PFSK-1 (cell line): ENCODE data around the gene FAM228B.

Source experiments
- FOXP2 ChIP-seq: optimal IDR thresholded peaks from 2 replicates; pipeline ENCODE3; 2011; ENCODE audit warnings: borderline replicate concordance, control low read depth, inconsistent platforms; ENCODE audit not compliant: insufficient read depth; ENCODE audit errors: extremely low read length, extremely low read depth
- POLR2AphosphoS5 ChIP-seq: IDR thresholded peaks from 2 replicates; pipeline ENCODE4 v1.6.1; 2012; ENCODE audit warnings: low read depth, mild to moderate bottlenecking, control low read depth, low read length, moderate library complexity
- REST ChIP-seq, 2 experiments: IDR thresholded peaks; 2 replicates each; pipeline versions ENCODE4 v1.6.1 to v1.8.0; 2011 to 2012; ENCODE audit warnings: low read depth in 2 of 2, low read length in 2 of 2, control low read depth in 1 of 2, inconsistent platforms in 1 of 2, mild to moderate bottlenecking in 1 of 2, moderate library complexity in 1 of 2; ENCODE audit not compliant: insufficient read depth in 1 of 2
- SIN3A ChIP-seq: IDR thresholded peaks from 2 replicates; pipeline ENCODE4 v1.6.1; 2012; ENCODE audit warnings: mild to moderate bottlenecking, low read length, moderate library complexity, borderline replicate concordance; ENCODE audit not compliant: insufficient read depth
- TAF1 ChIP-seq: IDR thresholded peaks from 2 replicates; pipeline ENCODE4 v1.6.1; 2012; ENCODE audit warnings: low read length, control low read depth, borderline replicate concordance; ENCODE audit not compliant: insufficient read depth

Gene FAM228B

GRCh38 chr2:24121066-24121465 is 2.2 kb upstream of the FAM228B start:
- TF ChIP-seq FOXP2 (no peak), SIN3A (no peak), POLR2AphosphoS5 (no peak), TAF1 (no peak), REST (IDR thresholded peaks at IDR 0.05; ENCODE audit: insufficient read depth in 1 of 2, low read depth in 2 of 2, low read length in 2 of 2) (no peak)

- no peak for TF ChIP-seq REST (IDR thresholded peaks at IDR 0.05; ENCODE audit: insufficient read depth in 1 of 2, low read depth in 2 of 2, low read length in 2 of 2)
- no peak for TF ChIP-seq SIN3A
- no peak for TF ChIP-seq POLR2AphosphoS5
- TF ChIP-seq FOXP2, result no peak
- no peak for TF ChIP-seq TAF1
Measured at GRCh38 chr2:24121469-24121868, 1.8 kb upstream of the FAM228B start.

- TF ChIP-seq TAF1 (no peak), REST (IDR thresholded peaks at IDR 0.05; ENCODE audit: insufficient read depth in 1 of 2, low read depth in 2 of 2, low read length in 2 of 2) (no peak), SIN3A (no peak), POLR2AphosphoS5 (no peak), FOXP2 (no peak)
Measured at GRCh38 chr2:24122366-24123194, 689 bp upstream of the FAM228B start.

- TF ChIP-seq POLR2AphosphoS5, result no peak
- no peak for TF ChIP-seq REST (IDR thresholded peaks at IDR 0.05; ENCODE audit: insufficient read depth in 1 of 2, low read depth in 2 of 2, low read length in 2 of 2)
- no peak for TF ChIP-seq SIN3A
- TF ChIP-seq TAF1, result no peak
Measured at GRCh38 chr2:24123922-24124580, 782 bp downstream of the FAM228B start.
